22Rv1 (cell line): ENCODE results near the gene TK1.

Source experiments
- CTCF ChIP-seq: fragments of 450-650 bp; IDR thresholded peaks from 2 replicates; pipeline ENCODE4 v1.5.1; 2017; ENCODE audit warnings: mild to moderate bottlenecking
- ZFX ChIP-seq: fragments of 450-650 bp; IDR thresholded peaks from 2 replicates; pipeline ENCODE4 v1.6.1; 2017; ENCODE audit warnings: antibody characterized with exemption, borderline replicate concordance

- TF ChIP-seq CTCF (no peak), ZFX (no peak)
Measured at GRCh38 chr17:78205124-78205775, 18.4 kb upstream of the TK1 start.
